GM12874 (cell line): ENCODE data around the gene XPNPEP1.

Source experiments
- TF ChIP-seq, protein P1 (sequence below): IDR thresholded peaks from 2 replicates; pipeline ENCODE4 v1.5.1; 2011; ENCODE audit warnings: low read depth, mild to moderate bottlenecking, control low read depth, low read length, moderate library complexity; ENCODE audit not compliant: insufficient read depth

The XPNPEP1 gene

DNA sequence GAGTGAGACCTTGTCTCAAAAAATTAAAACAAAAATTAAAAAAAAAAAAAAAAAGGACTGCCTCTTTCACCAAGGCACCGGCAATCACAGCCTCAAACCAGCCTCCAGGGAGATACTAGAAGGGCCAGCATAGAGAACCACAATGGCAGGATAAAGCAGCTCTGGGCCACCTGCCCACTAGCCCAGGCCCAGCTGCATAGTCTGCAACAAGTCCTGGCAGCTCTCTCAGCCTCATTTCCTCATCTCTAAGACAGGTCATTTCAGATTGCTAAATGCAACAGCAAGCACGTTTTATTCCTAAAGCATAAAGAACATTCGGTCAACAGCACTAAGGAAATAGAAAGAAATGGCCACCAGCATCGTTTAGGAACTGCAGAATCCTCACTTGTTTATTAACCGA, 28.8 kb downstream of the XPNPEP1 start:
- TF ChIP-seq, protein P1, sequence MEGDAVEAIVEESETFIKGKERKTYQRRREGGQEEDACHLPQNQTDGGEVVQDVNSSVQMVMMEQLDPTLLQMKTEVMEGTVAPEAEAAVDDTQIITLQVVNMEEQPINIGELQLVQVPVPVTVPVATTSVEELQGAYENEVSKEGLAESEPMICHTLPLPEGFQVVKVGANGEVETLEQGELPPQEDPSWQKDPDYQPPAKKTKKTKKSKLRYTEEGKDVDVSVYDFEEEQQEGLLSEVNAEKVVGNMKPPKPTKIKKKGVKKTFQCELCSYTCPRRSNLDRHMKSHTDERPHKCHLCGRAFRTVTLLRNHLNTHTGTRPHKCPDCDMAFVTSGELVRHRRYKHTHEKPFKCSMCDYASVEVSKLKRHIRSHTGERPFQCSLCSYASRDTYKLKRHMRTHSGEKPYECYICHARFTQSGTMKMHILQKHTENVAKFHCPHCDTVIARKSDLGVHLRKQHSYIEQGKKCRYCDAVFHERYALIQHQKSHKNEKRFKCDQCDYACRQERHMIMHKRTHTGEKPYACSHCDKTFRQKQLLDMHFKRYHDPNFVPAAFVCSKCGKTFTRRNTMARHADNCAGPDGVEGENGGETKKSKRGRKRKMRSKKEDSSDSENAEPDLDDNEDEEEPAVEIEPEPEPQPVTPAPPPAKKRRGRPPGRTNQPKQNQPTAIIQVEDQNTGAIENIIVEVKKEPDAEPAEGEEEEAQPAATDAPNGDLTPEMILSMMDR = no peak

DNA sequence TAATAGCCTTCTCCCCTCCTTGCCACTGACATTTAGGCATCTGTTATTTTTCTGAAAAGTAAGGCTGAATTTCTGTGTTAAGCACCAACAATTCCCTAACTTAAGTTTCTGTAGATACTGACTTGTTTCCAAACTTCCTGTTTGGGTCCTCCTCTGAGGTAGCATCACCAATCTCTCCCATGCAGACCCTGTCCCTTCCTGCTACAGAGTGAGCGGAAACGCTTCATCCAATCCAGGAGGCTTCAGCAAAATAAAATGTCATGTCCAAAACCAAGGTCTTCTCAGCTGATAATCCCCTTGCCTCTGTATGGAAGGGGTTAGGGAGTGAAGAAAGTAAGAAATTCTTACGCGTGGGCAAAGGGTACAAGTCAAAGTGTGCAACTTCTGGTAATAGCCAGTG, 29.9 kb downstream of the XPNPEP1 start:
- TF ChIP-seq, protein P1 = no peak

DNA sequence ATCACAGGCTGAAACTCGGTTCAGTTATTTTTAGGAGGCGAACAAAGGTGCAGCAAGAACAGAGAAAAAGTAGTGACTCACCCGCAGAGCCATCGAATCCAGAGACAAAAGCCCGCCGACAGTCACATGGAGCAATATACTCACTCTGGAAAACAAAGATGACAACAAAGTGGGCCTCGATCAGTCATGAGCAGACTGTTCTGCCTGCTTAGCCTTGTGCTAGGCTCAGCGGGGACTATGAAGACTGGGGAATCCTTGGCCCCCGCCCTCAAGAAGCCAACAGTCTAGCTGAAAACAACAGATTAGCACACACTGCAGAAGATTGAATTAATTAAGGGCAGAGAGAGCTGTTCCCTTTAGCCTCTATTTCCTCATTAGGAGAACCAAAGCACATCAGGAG, 30.4 kb downstream of the XPNPEP1 start:
- TF ChIP-seq, protein P1 = no peak

DNA sequence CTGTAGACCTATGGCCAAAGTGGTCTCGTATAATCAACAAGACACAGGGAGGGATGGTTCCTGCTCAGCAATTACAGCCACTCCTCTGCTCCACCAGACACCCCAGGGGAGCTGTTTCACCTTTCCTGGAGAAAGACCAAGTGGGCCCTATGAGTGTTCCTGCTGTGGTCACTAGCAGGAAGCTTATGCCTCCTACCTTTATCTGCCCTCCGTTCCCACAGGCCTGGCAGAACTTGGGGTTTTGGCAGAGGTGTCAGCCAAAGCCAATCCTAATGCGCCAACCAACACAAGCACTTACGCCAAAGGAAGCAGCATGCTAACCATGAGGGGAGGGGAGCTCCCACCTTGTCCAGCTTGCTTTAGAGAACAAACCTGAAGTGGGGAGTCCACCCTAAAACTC, 31.2 kb downstream of the XPNPEP1 start:
- TF ChIP-seq, protein P1 = no peak

DNA sequence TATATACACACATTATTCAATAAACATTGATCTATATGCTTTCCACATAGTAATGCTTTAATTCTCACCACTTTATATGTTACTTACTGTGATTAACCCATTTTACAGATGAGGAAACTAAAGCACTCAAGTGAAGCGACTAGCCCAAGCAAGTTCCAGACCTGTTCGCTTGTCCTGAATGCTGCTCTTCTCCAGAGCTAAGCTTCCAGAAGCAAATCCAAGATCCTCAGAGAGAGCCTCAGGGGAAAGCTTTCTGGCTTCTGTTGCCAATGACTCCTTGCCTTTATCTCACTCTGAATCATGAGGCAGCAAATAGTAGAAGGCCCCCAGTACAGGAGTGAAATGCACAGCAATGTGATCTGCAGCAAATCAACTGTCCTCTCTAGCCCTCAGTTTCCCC, 32.2 kb downstream of the XPNPEP1 start:
- TF ChIP-seq, protein P1 = no peak

DNA sequence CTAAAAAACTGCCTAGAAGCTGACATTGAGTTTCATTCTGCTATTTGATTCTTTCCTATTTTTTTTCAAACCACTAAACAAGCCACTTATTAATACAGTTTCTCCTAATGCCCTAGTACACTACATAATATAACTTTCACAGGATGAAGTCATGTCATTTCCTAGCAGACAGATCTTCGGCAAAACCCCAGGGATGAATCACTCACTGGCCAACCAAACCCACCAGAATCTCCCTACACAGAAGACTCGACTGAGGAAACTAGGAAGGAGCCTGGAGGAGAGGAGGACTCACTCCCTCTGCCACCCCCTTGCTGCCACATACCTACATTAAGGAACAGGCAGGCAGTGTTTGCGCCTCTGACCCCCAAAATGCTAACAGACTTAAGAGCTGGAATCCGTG, 33.4 kb downstream of the XPNPEP1 start:
- TF ChIP-seq, protein P1 = no peak

DNA sequence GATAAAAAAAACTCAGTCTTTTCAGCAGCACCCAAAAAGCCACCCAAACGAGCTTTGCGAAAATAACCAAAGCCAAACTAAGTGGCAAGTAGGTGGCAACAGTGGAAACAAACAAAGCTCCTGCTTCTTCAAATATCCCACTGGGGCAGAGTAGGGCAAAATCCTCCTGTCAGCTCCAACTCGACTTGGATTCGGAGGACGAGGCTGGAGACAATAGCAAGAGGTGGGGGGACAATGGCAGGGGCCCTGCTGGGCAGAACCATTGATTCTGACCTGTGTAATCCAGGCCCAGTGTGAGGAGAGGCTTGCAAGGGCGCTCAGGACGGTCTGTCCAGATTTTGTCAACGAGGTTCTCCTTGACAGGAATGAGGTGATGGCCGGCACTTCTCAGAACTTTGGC, 35.5 kb downstream of the XPNPEP1 start:
- TF ChIP-seq, protein P1 = no peak

DNA sequence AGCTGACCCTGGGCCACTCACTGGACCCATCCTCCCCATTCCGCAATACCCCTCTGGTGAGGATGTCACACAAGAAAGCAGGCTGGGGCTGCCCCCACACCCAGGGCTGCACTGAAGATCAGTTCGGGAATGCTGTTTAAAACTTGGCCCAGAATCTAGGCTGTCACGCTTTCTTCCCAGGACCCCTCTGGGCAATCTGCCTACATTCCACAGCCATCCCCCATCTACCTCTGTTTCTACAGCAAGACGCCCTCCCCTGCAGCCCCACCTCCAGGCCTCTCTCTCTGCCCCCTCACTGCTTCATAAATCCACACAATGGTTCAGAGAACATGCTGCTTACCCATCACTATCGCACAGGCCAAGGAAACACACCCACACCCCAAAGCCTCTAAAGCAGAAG, 36.1 kb downstream of the XPNPEP1 start:
- TF ChIP-seq, protein P1 = no peak
